ENCODE measurements around the gene LRCH1.
A peak's percentile ranks its signal among the peaks of the same experiment; 100 is the strongest.

Gene LRCH1

GRCh38 chr13:46735425-46735824 lies 182.5 kb downstream of the LRCH1 start:
- Histone ChIP-seq H3K4me3 (ENCODE audit: low read length) (no peak overlapping the region), H3K9ac (ENCODE audit: low read length) (no peak overlapping the region), H3K36me3 (ENCODE audit: control insufficient read depth, insufficient read depth, low read length, severe bottlenecking) (peaks cover 24% of the 10 kb centered on the region), H3K9me3 (ENCODE audit: control insufficient read depth, low read length) (no peaks in the 10 kb centered on the region), H3K4me1 (ENCODE audit: control insufficient read depth, insufficient read depth, low read length) (peaks cover 9% of the 10 kb centered on the region), H3K27me3 (replicated peaks; ENCODE audit: control insufficient read depth, insufficient read depth, low read length) (no peaks in the 10 kb centered on the region)
- no peak for DNase-seq (ENCODE audit: low read depth)

GRCh38 chr13:46736541-46737310 lies 183.8 kb downstream of the LRCH1 start:
- peaks cover 25% of the 10 kb centered on the region for H3K36me3 ChIP-seq (ENCODE audit: control insufficient read depth, insufficient read depth, low read length, severe bottlenecking)
- H3K27me3 ChIP-seq (replicated peaks; ENCODE audit: control insufficient read depth, insufficient read depth, low read length): no peaks in the 10 kb centered on the region
- no peaks in the 10 kb centered on the region for H3K9me3 ChIP-seq (ENCODE audit: control insufficient read depth, low read length)
- no peak overlapping the region for H3K9ac ChIP-seq (ENCODE audit: low read length)
- DNase-seq (ENCODE audit: low read depth): no peak
- no peak overlapping the region for H3K4me3 ChIP-seq (ENCODE audit: low read length)
- peaks cover 9% of the 10 kb centered on the region for H3K4me1 ChIP-seq (ENCODE audit: control insufficient read depth, insufficient read depth, low read length)

GRCh38 chr13:46738055-46738454 lies 185.1 kb downstream of the LRCH1 start:
- no peak overlapping the region for H3K4me3 ChIP-seq (ENCODE audit: low read length)
- DNase-seq (ENCODE audit: low read depth): peak; percentile 29

GRCh38 chr13:46738766-46739165 lies 185.8 kb downstream of the LRCH1 start:
- Histone ChIP-seq H3K4me3 (ENCODE audit: low read length) (no peak overlapping the region), H3K9me3 (ENCODE audit: control insufficient read depth, low read length) (no peaks in the 10 kb centered on the region), H3K4me1 (ENCODE audit: control insufficient read depth, insufficient read depth, low read length) (peaks cover 13% of the 10 kb centered on the region), H3K9ac (ENCODE audit: low read length) (no peak overlapping the region), H3K36me3 (ENCODE audit: control insufficient read depth, insufficient read depth, low read length, severe bottlenecking) (peaks cover 14% of the 10 kb centered on the region), H3K27me3 (replicated peaks; ENCODE audit: control insufficient read depth, insufficient read depth, low read length) (no peaks in the 10 kb centered on the region)
- DNase-seq (ENCODE audit: low read depth): no peak

More at GRCh38 chr13:46738055-46738454, 185.1 kb downstream of the LRCH1 start:
- Histone ChIP-seq H3K4me1 (ENCODE audit: control insufficient read depth, insufficient read depth, low read length) (peaks cover 13% of the 10 kb centered on the region), H3K9me3 (ENCODE audit: control insufficient read depth, low read length) (no peaks in the 10 kb centered on the region), H3K36me3 (ENCODE audit: control insufficient read depth, insufficient read depth, low read length, severe bottlenecking) (peaks cover 20% of the 10 kb centered on the region), H3K9ac (ENCODE audit: low read length) (no peak overlapping the region), H3K27me3 (replicated peaks; ENCODE audit: control insufficient read depth, insufficient read depth, low read length) (no peaks in the 10 kb centered on the region)

GRCh38 chr13:46739447-46740098 lies 186.6 kb downstream of the LRCH1 start:
- H3K4me3 ChIP-seq (ENCODE audit: low read length): no peak overlapping the region
- no peak overlapping the region for H3K9ac ChIP-seq (ENCODE audit: low read length)
- no peaks in the 10 kb centered on the region for H3K27me3 ChIP-seq (replicated peaks; ENCODE audit: control insufficient read depth, insufficient read depth, low read length)
- DNase-seq (ENCODE audit: low read depth): no peak
- H3K36me3 ChIP-seq (ENCODE audit: control insufficient read depth, insufficient read depth, low read length, severe bottlenecking): peaks cover 7% of the 10 kb centered on the region
- H3K9me3 ChIP-seq (ENCODE audit: control insufficient read depth, low read length): no peaks in the 10 kb centered on the region
- peaks cover 13% of the 10 kb centered on the region for H3K4me1 ChIP-seq (ENCODE audit: control insufficient read depth, insufficient read depth, low read length)

GRCh38 chr13:46743191-46743590 lies 190.2 kb downstream of the LRCH1 start:
- no peaks in the 10 kb centered on the region for H3K9me3 ChIP-seq (ENCODE audit: control insufficient read depth, low read length)
- no peak overlapping the region for H3K4me3 ChIP-seq (ENCODE audit: low read length)
- H3K4me1 ChIP-seq (ENCODE audit: control insufficient read depth, insufficient read depth, low read length): peaks cover 8% of the 10 kb centered on the region
- no peaks in the 10 kb centered on the region for H3K27me3 ChIP-seq (replicated peaks; ENCODE audit: control insufficient read depth, insufficient read depth, low read length)
- no peak overlapping the region for H3K9ac ChIP-seq (ENCODE audit: low read length)
- peaks cover 18% of the 10 kb centered on the region for H3K36me3 ChIP-seq (ENCODE audit: control insufficient read depth, insufficient read depth, low read length, severe bottlenecking)
- DNase-seq (ENCODE audit: low read depth): peak; percentile 26

- Histone ChIP-seq H3K4me1 (ENCODE audit: control insufficient read depth, insufficient read depth, low read length) (peaks cover 3% of the 10 kb centered on the region), H3K27me3 (replicated peaks; ENCODE audit: control insufficient read depth, insufficient read depth, low read length) (no peaks in the 10 kb centered on the region), H3K9me3 (ENCODE audit: control insufficient read depth, low read length) (no peaks in the 10 kb centered on the region), H3K9ac (ENCODE audit: low read length) (no peak overlapping the region), H3K4me3 (ENCODE audit: low read length) (no peak overlapping the region), H3K36me3 (ENCODE audit: control insufficient read depth, insufficient read depth, low read length, severe bottlenecking) (peaks cover 26% of the 10 kb centered on the region)
- no peak for DNase-seq (ENCODE audit: low read depth)
Observed at GRCh38 chr13:46745062-46745461, 192.1 kb downstream of the LRCH1 start.

GRCh38 chr13:46745706-46746105 lies 192.7 kb downstream of the LRCH1 start:
- no peak overlapping the region for H3K9ac ChIP-seq (ENCODE audit: low read length)
- no peaks in the 10 kb centered on the region for H3K9me3 ChIP-seq (ENCODE audit: control insufficient read depth, low read length)
- H3K27me3 ChIP-seq (replicated peaks; ENCODE audit: control insufficient read depth, insufficient read depth, low read length): no peaks in the 10 kb centered on the region
- H3K36me3 ChIP-seq (ENCODE audit: control insufficient read depth, insufficient read depth, low read length, severe bottlenecking): peaks cover 28% of the 10 kb centered on the region
- peaks cover 3% of the 10 kb centered on the region for H3K4me1 ChIP-seq (ENCODE audit: control insufficient read depth, insufficient read depth, low read length)
- DNase-seq (ENCODE audit: low read depth): no peak
- no peak overlapping the region for H3K4me3 ChIP-seq (ENCODE audit: low read length)

GRCh38 chr13:46747031-46747820 lies 194.3 kb downstream of the LRCH1 start:
- Histone ChIP-seq H3K36me3 (ENCODE audit: control insufficient read depth, insufficient read depth, low read length, severe bottlenecking) (peaks cover 25% of the 10 kb centered on the region), H3K27me3 (replicated peaks; ENCODE audit: control insufficient read depth, insufficient read depth, low read length) (no peaks in the 10 kb centered on the region), H3K4me1 (ENCODE audit: control insufficient read depth, insufficient read depth, low read length) (peaks cover 11% of the 10 kb centered on the region), H3K4me3 (ENCODE audit: low read length) (no peak overlapping the region), H3K9me3 (ENCODE audit: control insufficient read depth, low read length) (no peaks in the 10 kb centered on the region), H3K9ac (ENCODE audit: low read length) (no peak overlapping the region)
- DNase-seq (ENCODE audit: low read depth): no peak

GRCh38 chr13:46748300-46748699 lies 195.3 kb downstream of the LRCH1 start:
- Histone ChIP-seq H3K4me3 (ENCODE audit: low read length) (no peak overlapping the region), H3K27me3 (replicated peaks; ENCODE audit: control insufficient read depth, insufficient read depth, low read length) (no peaks in the 10 kb centered on the region), H3K4me1 (ENCODE audit: control insufficient read depth, insufficient read depth, low read length) (peaks cover 9% of the 10 kb centered on the region), H3K9ac (ENCODE audit: low read length) (no peak overlapping the region), H3K36me3 (ENCODE audit: control insufficient read depth, insufficient read depth, low read length, severe bottlenecking) (peaks cover 25% of the 10 kb centered on the region), H3K9me3 (ENCODE audit: control insufficient read depth, low read length) (no peaks in the 10 kb centered on the region)
- DNase-seq (ENCODE audit: low read depth): no peak

GRCh38 chr13:46749951-46750350 lies 197.0 kb downstream of the LRCH1 start:
- Histone ChIP-seq H3K4me1 (ENCODE audit: control insufficient read depth, insufficient read depth, low read length) (peaks cover 9% of the 10 kb centered on the region), H3K27me3 (replicated peaks; ENCODE audit: control insufficient read depth, insufficient read depth, low read length) (no peaks in the 10 kb centered on the region), H3K9ac (ENCODE audit: low read length) (no peak overlapping the region), H3K36me3 (ENCODE audit: control insufficient read depth, insufficient read depth, low read length, severe bottlenecking) (peaks cover 25% of the 10 kb centered on the region), H3K9me3 (ENCODE audit: control insufficient read depth, low read length) (no peaks in the 10 kb centered on the region), H3K4me3 (ENCODE audit: low read length) (no peak overlapping the region)
- DNase-seq (ENCODE audit: low read depth): no peak
